ENCODE measurements around the gene RAB1B.

DNA sequence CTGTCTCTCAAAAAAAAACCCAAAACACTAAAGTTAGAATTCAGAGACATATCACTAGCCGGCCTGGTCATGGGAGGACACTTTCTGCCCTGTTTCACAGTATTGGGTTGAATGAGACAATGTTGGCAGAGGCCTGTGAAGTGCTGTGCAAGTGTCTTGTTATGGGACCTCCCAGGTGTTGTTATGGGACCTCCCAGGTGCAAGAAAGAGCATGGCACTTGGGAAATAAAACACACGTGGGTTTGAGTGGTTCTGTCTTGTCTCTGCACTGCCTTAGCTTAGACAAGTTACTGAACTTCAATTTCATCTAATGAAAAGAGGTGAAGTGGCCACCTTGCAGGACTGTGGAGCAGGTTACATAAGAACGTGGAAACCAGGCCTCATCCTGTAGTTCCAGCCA, 28.9 kb upstream of the RAB1B start:
- TF ChIP-seq, protein P1, sequence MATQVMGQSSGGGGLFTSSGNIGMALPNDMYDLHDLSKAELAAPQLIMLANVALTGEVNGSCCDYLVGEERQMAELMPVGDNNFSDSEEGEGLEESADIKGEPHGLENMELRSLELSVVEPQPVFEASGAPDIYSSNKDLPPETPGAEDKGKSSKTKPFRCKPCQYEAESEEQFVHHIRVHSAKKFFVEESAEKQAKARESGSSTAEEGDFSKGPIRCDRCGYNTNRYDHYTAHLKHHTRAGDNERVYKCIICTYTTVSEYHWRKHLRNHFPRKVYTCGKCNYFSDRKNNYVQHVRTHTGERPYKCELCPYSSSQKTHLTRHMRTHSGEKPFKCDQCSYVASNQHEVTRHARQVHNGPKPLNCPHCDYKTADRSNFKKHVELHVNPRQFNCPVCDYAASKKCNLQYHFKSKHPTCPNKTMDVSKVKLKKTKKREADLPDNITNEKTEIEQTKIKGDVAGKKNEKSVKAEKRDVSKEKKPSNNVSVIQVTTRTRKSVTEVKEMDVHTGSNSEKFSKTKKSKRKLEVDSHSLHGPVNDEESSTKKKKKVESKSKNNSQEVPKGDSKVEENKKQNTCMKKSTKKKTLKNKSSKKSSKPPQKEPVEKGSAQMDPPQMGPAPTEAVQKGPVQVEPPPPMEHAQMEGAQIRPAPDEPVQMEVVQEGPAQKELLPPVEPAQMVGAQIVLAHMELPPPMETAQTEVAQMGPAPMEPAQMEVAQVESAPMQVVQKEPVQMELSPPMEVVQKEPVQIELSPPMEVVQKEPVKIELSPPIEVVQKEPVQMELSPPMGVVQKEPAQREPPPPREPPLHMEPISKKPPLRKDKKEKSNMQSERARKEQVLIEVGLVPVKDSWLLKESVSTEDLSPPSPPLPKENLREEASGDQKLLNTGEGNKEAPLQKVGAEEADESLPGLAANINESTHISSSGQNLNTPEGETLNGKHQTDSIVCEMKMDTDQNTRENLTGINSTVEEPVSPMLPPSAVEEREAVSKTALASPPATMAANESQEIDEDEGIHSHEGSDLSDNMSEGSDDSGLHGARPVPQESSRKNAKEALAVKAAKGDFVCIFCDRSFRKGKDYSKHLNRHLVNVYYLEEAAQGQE (IDR thresholded peaks at IDR 0.05; ENCODE audit: insufficient read depth in 1 of 2, low read depth in 2 of 2, low read length in 2 of 2): no peak
- TF ChIP-seq POLR2AphosphoS5 (IDR thresholded peaks at IDR 0.05; ENCODE audit: low read depth, low read length): no peak
- TF ChIP-seq TAF1 (IDR thresholded peaks at IDR 0.05; ENCODE audit: borderline replicate concordance, insufficient read depth, low read length): no peak
- no peak for TF ChIP-seq FOXP2 (optimal IDR thresholded peaks at IDR 0.05; ENCODE audit: borderline replicate concordance, extremely low read depth, extremely low read length, insufficient read depth)
